ENCODE results near the gene HSPB8. TPM values are rescaled to one million over a fixed set of nuclear protein-coding genes. Genes with fewer than 3 reads are reported as not detected.

The HSPB8 gene
- total and polyA plus RNA-seq, 2 of the 8 experiments (the other 6 are each of a cell fraction or from before 2014, with no cell fraction given): 11.7 to 28.2 TPM

DNA sequence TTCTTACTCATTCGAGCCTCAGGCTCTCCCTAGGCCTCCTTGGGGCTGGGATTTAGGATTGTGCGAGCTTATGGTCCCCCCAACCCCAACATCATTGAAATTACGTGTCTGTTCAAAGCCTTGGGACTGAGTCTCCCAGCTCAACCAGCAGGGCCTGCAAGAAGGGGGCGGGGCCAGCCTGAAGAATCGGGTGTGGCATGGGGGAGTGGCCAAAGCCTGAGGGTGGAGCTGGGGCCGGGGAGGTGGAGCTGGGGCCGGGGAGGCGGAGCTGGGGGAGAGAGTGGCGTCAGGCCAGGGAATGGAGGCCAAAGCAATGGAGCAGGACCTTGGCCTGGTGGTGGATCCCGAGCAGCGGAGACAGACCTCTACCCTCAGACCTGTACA is 24.3 kb upstream of the HSPB8 start:
- peak; percentile 77 to 98 for DNase-seq (ENCODE audit: low read depth in 1 of 2, low spot score in 2 of 2)
- H4K91ac ChIP-seq (replicated peaks; ENCODE audit: insufficient read length, low read length): peak overlapping the region; percentile 91
- no peak overlapping the region for H3K14ac ChIP-seq (ENCODE audit: insufficient read length)
- peak overlapping the region; percentile 94 for H3K27ac ChIP-seq (ENCODE audit: low read depth, low read length)
- no peaks in the 10 kb centered on the region for H3K79me1 ChIP-seq (ENCODE audit: low read depth, low read length)
- 22% methylated on average over 8 of the region's 11 CpGs; no CpG with 5 or more reads in 1 of the 2 experiments for WGBS, 2 experiments (ENCODE audit: extremely low coverage in 1 of 2, insufficient coverage in 1 of 2, insufficient read length in 1 of 2, insufficient replicate concordance in 2 of 2, low coverage in 1 of 2, low lambda C conversion rate in 2 of 2, missing lambda C conversion rate in 1 of 2)
- peak overlapping the region; percentile 90 for H2BK20ac ChIP-seq (ENCODE audit: low read length)
- H3K4me1 ChIP-seq (replicated peaks in 1 of 4; ENCODE audit: control insufficient read depth in 3 of 4, insufficient read depth in 4 of 4, low read length in 3 of 4): peaks cover 0 to 6% (median 3%) of the 10 kb centered on the region in 4 experiments; a peak in 4 of 7 replicates
- H2AFZ ChIP-seq (ENCODE audit: low read length): no peak overlapping the region
- no peak for FAIRE-seq
- no peaks in the 10 kb centered on the region for H3K27me3 ChIP-seq (replicated peaks in 1 of 4; ENCODE audit: control insufficient read depth in 3 of 4, extremely low read depth in 1 of 4, insufficient read depth in 3 of 4, low read length in 3 of 4)
- peak overlapping the region; percentile 68 to 81 (median 72) for H3K4me3 ChIP-seq (ENCODE audit: extremely low read depth in 1 of 4, insufficient read depth in 2 of 4, low read depth in 3 of 4, low read length in 4 of 4)
- H3K9me3 ChIP-seq (ENCODE audit: insufficient read depth in 2 of 2, low read depth in 1 of 2, low read length in 1 of 2): peaks cover 2 to 7% of the 10 kb centered on the region in 2 experiments; a peak in 3 of 4 replicates
- ChIA-PET CTCF (ENCODE audit: partially characterized antibody) (interaction anchor here (0.6 to 4.3 kb wide), 12 partner anchors 9 to 776 kb away, joined by 3 to 16 read pairs (median 3); partner anchors contain the start of gene HSPB8), POLR2A (ENCODE audit: partially characterized antibody) (interaction anchor here (0.7 to 3.2 kb wide), 17 partner anchors 9 to 269 kb away, joined by 3 to 24 read pairs (median 4); partner anchors contain the start of genes HSPB8 and SRRM4)
- H3K23me2 ChIP-seq (ENCODE audit: low read depth, low read length): peaks cover 7% of the 10 kb centered on the region; the same call in 1 of the 2 replicates
- peak; percentile 68 for TF ChIP-seq TAF1 (IDR thresholded peaks at IDR 0.05; ENCODE audit: low read depth, low read length)
- TF ChIP-seq EZH2 (IDR thresholded peaks at IDR 0.05; ENCODE audit: low read depth, low read length, severe bottlenecking): no peak
- TF ChIP-seq SIRT6 (IDR thresholded peaks at IDR 0.05; ENCODE audit: low read length): no peak
- 0 out of 4 replicates have a peak, but pooled peaks of 1 of the 2 experiments have one; percentile 27 for TF ChIP-seq SIN3A (conservative IDR thresholded peaks at IDR 0.05 in 1 of 2, IDR thresholded peaks at IDR 0.05 in 1 of 2; ENCODE audit: low read depth in 1 of 2, low read length in 2 of 2)
- TF ChIP-seq, protein P1, sequence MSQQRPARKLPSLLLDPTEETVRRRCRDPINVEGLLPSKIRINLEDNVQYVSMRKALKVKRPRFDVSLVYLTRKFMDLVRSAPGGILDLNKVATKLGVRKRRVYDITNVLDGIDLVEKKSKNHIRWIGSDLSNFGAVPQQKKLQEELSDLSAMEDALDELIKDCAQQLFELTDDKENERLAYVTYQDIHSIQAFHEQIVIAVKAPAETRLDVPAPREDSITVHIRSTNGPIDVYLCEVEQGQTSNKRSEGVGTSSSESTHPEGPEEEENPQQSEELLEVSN (IDR thresholded peaks at IDR 0.05): no peak
- no peak for TF ChIP-seq RNF2 (IDR thresholded peaks at IDR 0.05; ENCODE audit: borderline replicate concordance, low read depth, low read length, missing control alignments, poor library complexity, severe bottlenecking)
- 0 out of 2 replicates have a peak, but pooled peaks have one; percentile 33 for TF ChIP-seq YY1 (IDR thresholded peaks at IDR 0.05; ENCODE audit: low read depth, low read length)
- TF ChIP-seq TBP (IDR thresholded peaks at IDR 0.05; ENCODE audit: low read depth, low read length): peak; percentile 73
- TF ChIP-seq KDM5A (IDR thresholded peaks at IDR 0.05; ENCODE audit: low read length): no peak
- TF ChIP-seq GABPA (IDR thresholded peaks at IDR 0.05; ENCODE audit: borderline replicate concordance, insufficient read depth, low read length): no peak
- H4K5ac ChIP-seq (ENCODE audit: insufficient read length, low read depth, low read length): peak overlapping the region; percentile 70
- peak overlapping the region; percentile 93 for H3K18ac ChIP-seq (ENCODE audit: extremely low read depth, low read length)
- no peaks in the 10 kb centered on the region for H4K20me1 ChIP-seq (replicated peaks in 1 of 2; ENCODE audit: control insufficient read depth in 1 of 2, insufficient read depth in 2 of 2, low read length in 2 of 2)
- no peak overlapping the region for H2BK120ac ChIP-seq (replicated peaks; ENCODE audit: low read depth, low read length)
- peak overlapping the region; percentile 90 for H2BK12ac ChIP-seq (ENCODE audit: low read depth, low read length)
- H2BK5ac ChIP-seq (ENCODE audit: low read depth, low read length): peak overlapping the region; percentile 90
- H2AK5ac ChIP-seq (ENCODE audit: low read depth, low read length): 0 out of 2 replicates have a peak overlapping the region, but pooled peaks have one; percentile 72
- peaks cover 2 to 19% (median 3%) of the 10 kb centered on the region in 4 experiments; a peak in 4 of 8 replicates for H3K36me3 ChIP-seq (ENCODE audit: control insufficient read depth in 2 of 4, insufficient read depth in 4 of 4, low read length in 3 of 4)
- H3K4ac ChIP-seq (replicated peaks; ENCODE audit: insufficient read length, low read depth, low read length): no peak overlapping the region
- H3K79me2 ChIP-seq (ENCODE audit: control insufficient read depth in 1 of 2, insufficient read depth in 2 of 2, low read length in 2 of 2): peaks cover 0 to 10% of the 10 kb centered on the region in 2 experiments; a peak in 1 of 4 replicates
- H3K4me2 ChIP-seq (ENCODE audit: insufficient read depth in 1 of 2, low read depth in 2 of 2, low read length in 2 of 2): peak overlapping the region; percentile 73 to 98
- H4K8ac ChIP-seq (ENCODE audit: extremely low read depth, insufficient read depth, low read length): peak overlapping the region; percentile 93; the same call in 1 of the 2 replicates
- H2BK15ac ChIP-seq (ENCODE audit: low read length): peak overlapping the region; percentile 98; the same call in 1 of the 2 replicates
- no peak overlapping the region for H3K23ac ChIP-seq (ENCODE audit: insufficient read length)
- H3K56ac ChIP-seq (replicated peaks; ENCODE audit: insufficient read length, low read depth, low read length): peak overlapping the region; percentile 23
- H3K9ac ChIP-seq (replicated peaks in 1 of 4; ENCODE audit: extremely low read depth in 1 of 4, low read depth in 3 of 4, low read length in 3 of 4): peak overlapping the region in 3 of 4 experiments; percentile 47 to 84 (median 84); a peak in 6 of 7 replicates

Data from H1 (cell line).